Lung (tissue), 12 donors: ENCODE results near the gene DKK3. TPM values are rescaled to one million over a fixed set of nuclear protein-coding genes. Genes with fewer than 3 reads are reported as not detected.

Source experiments
- ATAC-seq: fragments of 200-7000 bp; cut with Tn5 transposase; one replicate; pipeline ENCODE4 v1.9.1; 2020; ENCODE audit warnings: moderate number of reproducible peaks; ENCODE audit not compliant: insufficient read depth, low FRiP score
- DNase-seq, 3 donors: peaks; one replicate each; pipeline ENCODE4 v3.0.0-alpha.2; 2013 to 2017
- H3K27ac ChIP-seq, 2 donors: one replicate each; pipeline ENCODE4 v1.5.1; 2013; ENCODE audit warnings: mild to moderate bottlenecking in 2 of 2, moderate library complexity in 2 of 2, control low read depth in 1 of 2, inconsistent platforms in 1 of 2, low read depth in 1 of 2, low read length in 1 of 2
- H3K27me3 ChIP-seq, 3 donors: one replicate each; pipeline ENCODE4 v1.5.1; 2013; ENCODE audit warnings: low read length in 2 of 3; ENCODE audit not compliant: control insufficient read depth in 3 of 3, insufficient read depth in 3 of 3
- H3K36me3 ChIP-seq, 4 donors: one replicate each; pipeline ENCODE4 v1.5.1; 2013; ENCODE audit warnings: low read length in 4 of 4, mild to moderate bottlenecking in 1 of 4, moderate library complexity in 1 of 4; ENCODE audit not compliant: control insufficient read depth in 4 of 4, insufficient read depth in 4 of 4
- H3K4me1 ChIP-seq, 5 donors: one replicate each; pipeline ENCODE4 v1.5.1; 2013; ENCODE audit warnings: low read length in 5 of 5, mild to moderate bottlenecking in 2 of 5, moderate library complexity in 1 of 5; ENCODE audit not compliant: control insufficient read depth in 5 of 5, insufficient read depth in 5 of 5
- H3K4me3 ChIP-seq: one replicate; pipeline ENCODE4 v1.5.1; 2013; ENCODE audit warnings: mild to moderate bottlenecking, control low read depth, moderate library complexity
- H3K9ac ChIP-seq, 2 donors: one replicate each; pipeline ENCODE4 v1.5.1; 2013; ENCODE audit warnings: low read length in 2 of 2, control low read depth in 1 of 2; ENCODE audit not compliant: insufficient read depth in 1 of 2
- H3K9me3 ChIP-seq, 4 donors: one replicate each; pipeline ENCODE4 v1.5.1; 2013; ENCODE audit warnings: low read length in 3 of 4, mild to moderate bottlenecking in 1 of 4, moderate library complexity in 1 of 4; ENCODE audit not compliant: control insufficient read depth in 4 of 4, insufficient read depth in 3 of 4
- CTCF ChIP-seq: IDR thresholded peaks from 2 replicates; pipeline ENCODE4 v1.5.1; 2012; ENCODE audit warnings: mild to moderate bottlenecking; ENCODE audit errors: control extremely low read depth, extremely low read depth
- WGBS, 2 donors: extraction: QIAGEN DNeasy Blood & Tissue Kit; methylation state at CpG; one replicate each; pipeline ENCODE4 v1.1.7; 2013; 5-methylcytosine and 5-hydroxymethylcytosine counted together
- polyA plus RNA-seq, 2 donors: library from polyadenylated mRNA; stranded (reverse); fragments of 200-250 nt; gene quantifications; one replicate each; pipeline ENCODE4 v1.2.1, GENCODE V29; 2013
- total RNA-seq, 2 donors: library from RNA; depleted of rRNA in 1 of 2; stranded (reverse); fragments of >200 nt in 1 of 2; gene quantifications; one replicate each; pipeline ENCODE4 v1.2.1, GENCODE V29; 2014 to 2021
- donor health status: control.
- donor health status: control.
- donor health status: Bipolar disorder and iron deficiency.
- donor health status: healthy.
- donor health status: DM: yes; HTN: yes; CAD: no.

The DKK3 gene
- total and polyA plus RNA-seq, 4 donors: 45.3 to 121 (median 94.5) TPM

DNA sequence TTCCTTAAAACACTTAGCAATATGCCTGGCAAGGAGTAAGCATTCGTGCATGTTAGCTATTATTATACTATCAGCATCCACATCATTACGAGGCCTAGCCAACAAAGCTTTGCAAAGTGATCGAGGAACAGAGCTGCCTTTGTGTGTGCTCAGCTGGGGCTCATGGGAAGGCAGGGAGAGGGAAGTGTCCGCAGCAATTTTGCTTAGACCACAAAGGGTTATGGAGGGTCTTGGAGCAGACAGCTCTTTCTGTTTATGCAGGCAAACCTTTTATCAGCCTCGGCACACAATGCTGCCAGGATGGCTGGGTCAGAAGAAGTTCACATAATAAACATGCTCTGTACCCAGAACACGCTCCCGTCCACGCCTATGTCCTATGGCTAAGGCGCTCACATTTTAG is 10.9 kb upstream of the DKK3 start:
- 54 to 74% methylated on average over 9 of the region's 9 CpGs for WGBS, 2 donors
- peak; percentile 71 to 90 (median 90) for DNase-seq
- ATAC-seq: peak; percentile 19

GRCh38 chr11:12017865-12018453 is 9.5 kb upstream of the DKK3 start:
- ATAC-seq: no peak

More for the DNA sequence above, 10.9 kb upstream of the DKK3 start:
- Histone ChIP-seq H3K4me3 (no peak overlapping the region), H3K27me3 (no peaks in the 10 kb centered on the region), H3K9me3 (peaks cover 0 to 2% (median under 1%) of the 10 kb centered on the region in 4 donors), H3K9ac (peak overlapping the region in 1 of 2 donors; percentile 36), H3K27ac (peak overlapping the region in 1 of 2 donors; percentile 11), H3K4me1 (peaks cover 6 to 27% (median 8%) of the 10 kb centered on the region in 5 donors), H3K36me3 (no peaks in the 10 kb centered on the region)
- TF ChIP-seq CTCF: no peak

DNA sequence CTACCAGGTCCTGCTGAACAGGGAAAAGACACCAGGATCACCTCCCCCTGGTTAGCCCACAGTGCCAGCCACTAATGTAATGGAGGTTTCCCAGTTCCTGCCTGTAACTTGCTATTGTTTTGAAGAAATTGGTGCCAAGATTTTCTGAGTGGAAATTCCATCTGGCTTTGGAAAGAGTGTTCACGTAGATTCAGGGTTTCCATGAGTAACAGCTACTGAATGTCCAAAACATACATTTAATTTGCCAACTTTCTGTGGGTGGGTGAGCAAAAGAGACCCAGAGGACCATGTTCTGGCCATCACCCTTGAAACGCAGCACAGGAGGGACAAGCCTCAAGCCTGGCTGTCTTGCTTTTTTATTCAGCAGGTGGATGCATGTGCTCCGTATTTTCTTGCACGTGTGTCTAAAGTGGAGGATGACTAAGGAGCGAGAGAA is 8.8 kb upstream of the DKK3 start:
- no peak for ATAC-seq

More at GRCh38 chr11:12017865-12018453, 9.5 kb upstream of the DKK3 start:
- Histone ChIP-seq H3K9me3 (no peaks in the 10 kb centered on the region), H3K4me1 (peaks cover 6 to 27% (median 8%) of the 10 kb centered on the region in 5 donors), H3K4me3 (no peak overlapping the region), H3K27ac (peak overlapping the region; percentile 11 to 37), H3K9ac (no peak overlapping the region), H3K27me3 (no peaks in the 10 kb centered on the region), H3K36me3 (no peaks in the 10 kb centered on the region)
- DNase-seq: no peak
- 75 to 86% methylated on average over 3 of the region's 3 CpGs for WGBS, 2 donors
- no peak for TF ChIP-seq CTCF

More for the DNA sequence above, 8.8 kb upstream of the DKK3 start:
- H3K27ac ChIP-seq: peak overlapping the region in 1 of 2 donors; percentile 13
- no peaks in the 10 kb centered on the region for H3K9me3 ChIP-seq
- no peak overlapping the region for H3K9ac ChIP-seq
- 67 to 91% methylated on average over 5 of the region's 5 CpGs for WGBS, 2 donors
- no peaks in the 10 kb centered on the region for H3K27me3 ChIP-seq
- no peaks in the 10 kb centered on the region for H3K36me3 ChIP-seq
- H3K4me3 ChIP-seq: no peak overlapping the region
- peak in 2 of 3 donors; percentile 41 to 52 for DNase-seq
- H3K4me1 ChIP-seq: peaks cover 6 to 27% (median 8%) of the 10 kb centered on the region in 5 donors
- TF ChIP-seq CTCF: no peak
